Pulmonary artery endothelial cell (primary cell): ENCODE results near the gene CENPX. TPM values are rescaled to one million over a fixed set of nuclear protein-coding genes. Genes with fewer than 3 reads are reported as not detected.

ENCODE experiments used
- DNase-seq: peaks from one replicate; pipeline ENCODE4 v3.0.0-alpha.2; 2011; ENCODE audit warnings: low read depth, low spot score
- total RNA-seq: library from RNA; depleted of rRNA; stranded (reverse); fragments of >200 nt; gene quantifications from 2 replicates; pipeline ENCODE4 v1.2.3, GENCODE V29; 2014

Gene CENPX
- total RNA-seq, 1 donor from 2014 or later, result 40.9 TPM

DNA sequence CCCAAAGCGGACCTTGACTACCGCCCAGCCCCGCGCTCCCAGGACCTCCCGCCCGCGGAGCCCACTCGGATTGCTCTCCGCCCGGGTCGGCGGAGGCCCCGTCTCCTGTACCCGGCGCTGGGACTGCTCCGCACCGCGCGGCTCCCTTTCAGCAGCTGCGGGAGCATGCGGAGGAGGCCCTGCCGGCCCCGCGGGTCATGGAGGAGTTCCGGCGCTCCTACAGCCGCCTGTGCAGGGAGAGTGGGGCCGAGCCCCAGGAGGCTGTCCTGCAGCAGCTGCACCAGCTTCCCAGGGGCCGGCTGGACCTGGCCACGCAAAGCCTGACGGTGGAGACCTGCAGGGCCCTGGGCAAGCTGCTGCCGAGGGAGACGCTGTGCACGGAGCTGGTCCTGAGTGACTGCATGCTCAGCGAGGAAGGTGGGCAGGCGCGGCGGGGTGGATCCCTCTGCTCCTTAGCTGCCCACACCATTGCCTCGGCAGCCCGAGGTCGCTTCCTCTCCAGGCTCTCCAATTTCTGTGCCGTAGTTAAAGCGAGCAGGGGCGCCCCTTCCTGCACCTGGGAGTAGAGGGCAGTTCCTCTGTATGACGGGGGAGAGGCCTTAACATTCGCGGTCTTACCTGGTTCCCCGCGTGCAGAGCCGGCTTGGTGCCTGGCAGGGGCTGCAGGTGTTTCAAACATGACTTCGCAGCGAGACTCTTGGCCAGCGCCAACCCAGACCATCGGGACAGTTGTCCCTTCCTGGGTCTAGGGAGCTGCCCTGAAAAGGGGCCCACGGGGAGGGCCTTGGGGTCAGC, 966 bp upstream of the CENPX start:
- DNase-seq, result no peak

DNA sequence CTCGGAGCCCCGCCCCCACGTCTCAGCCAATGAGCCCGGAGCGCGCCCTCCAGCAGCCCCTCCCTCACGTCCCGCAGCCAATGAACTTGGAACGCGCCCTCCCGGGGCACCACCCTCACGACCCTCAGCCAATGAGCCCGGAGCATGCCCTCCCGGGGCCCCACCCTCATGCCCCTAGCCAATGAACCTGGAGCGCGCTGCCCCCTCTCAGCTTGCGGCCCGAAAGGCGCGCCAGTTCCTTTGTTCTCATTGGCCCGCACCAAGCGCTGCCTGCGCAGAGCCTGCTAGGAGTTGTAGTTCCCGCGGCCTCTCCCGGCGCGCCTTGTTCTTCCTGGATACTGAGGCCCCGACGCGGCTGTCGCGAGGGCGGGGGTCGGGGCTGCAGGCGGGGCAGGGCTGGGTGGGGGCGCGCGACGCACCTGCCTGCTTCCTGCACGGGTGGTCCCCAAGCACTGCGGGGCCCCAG, 336 bp upstream of the CENPX start, which contains the start of gene LRRC45:
TSS of gene LRRC45 (plus strand) at position 325 of the 466 bp plus-strand sequence. CDS start 339 bp downstream, outside the sequence.
- DNase-seq, result peak; percentile 98

DNA sequence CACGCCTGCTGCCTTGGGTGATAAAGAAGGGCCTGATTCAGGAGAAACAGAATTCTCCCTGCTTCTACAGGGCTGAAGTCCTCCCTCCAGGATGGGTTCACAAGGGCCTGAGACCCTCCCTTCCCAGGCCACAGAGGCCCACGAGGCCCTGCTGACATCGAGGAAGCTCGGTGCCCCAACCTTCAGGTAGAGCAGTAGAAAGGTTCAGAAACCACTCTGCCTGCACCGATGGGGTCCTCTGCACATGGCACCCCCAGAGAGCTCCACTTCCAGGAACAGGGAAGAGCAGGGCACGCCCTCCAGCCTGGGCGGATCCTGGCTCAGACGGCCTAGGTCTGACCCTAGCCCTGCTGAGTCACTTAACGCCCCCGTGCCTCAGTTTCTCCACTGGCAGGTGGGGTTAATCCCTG, 773 bp downstream of the CENPX start:
- no peak for DNase-seq

DNA sequence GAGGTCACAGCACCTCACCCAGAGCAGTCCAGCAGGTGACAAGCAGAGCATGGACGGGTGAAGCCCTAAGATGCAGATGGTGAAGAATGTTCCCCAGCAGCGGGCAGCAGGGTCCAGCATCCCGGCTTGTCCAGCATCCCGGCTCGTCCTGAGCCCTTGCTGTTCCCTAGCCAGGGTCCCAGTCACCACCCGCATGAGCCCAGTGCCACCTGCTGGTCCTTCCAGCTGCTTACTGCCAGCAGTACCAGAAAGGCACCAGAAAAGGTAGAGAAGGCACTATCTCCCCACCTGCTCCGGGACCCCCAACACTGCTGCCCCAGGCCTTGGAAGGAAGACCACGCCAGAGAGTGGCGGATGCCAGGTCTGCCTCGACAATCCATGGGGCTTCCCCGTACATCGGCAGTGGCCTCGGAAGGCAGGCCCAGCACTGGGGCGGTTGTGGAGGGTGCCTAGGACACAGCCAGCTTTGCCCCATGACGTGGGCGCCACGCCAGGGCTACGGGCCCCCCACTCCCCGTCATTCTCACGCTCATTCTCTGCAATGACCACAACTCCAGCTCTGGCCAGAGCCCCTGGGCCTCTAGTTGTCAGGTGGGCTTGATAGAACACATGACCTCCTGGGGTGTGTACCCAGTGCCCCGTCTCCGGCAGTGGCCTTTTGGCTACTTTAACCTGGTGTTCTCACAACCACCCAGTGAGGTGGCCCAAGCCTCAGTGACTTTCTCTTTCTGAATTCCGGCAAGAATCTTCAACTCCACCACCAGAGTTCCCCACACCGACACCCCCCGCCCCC, 1.4 kb downstream of the CENPX start:
- DNase-seq, result no peak

DNA sequence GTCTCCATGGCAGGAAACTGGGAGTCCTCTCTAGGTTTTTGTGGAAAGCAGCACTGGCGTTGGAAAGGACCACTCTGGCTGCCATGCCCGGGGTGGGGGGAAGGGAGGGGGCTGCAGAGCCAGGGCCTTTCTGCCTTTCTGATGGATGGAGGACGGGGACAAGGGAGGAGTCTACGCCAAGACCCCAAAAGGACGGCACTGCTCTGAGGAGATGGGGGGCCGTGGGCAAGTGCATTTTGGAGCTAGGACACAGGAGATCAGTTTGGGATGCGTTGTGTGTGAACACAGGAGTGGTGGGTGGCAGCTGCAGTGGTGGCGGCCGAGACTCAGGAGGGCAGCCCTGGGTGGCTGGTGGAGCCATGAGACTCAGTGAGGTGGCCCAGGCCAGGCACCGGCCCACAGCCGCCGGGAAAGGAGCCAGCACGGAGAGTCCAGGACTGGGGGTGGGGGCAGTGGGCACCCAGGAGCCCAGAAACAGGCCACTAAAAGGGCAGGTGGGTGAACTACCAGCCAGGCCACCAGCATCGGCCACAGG, 2.0 kb downstream of the CENPX start:
- DNase-seq, result no peak

DNA sequence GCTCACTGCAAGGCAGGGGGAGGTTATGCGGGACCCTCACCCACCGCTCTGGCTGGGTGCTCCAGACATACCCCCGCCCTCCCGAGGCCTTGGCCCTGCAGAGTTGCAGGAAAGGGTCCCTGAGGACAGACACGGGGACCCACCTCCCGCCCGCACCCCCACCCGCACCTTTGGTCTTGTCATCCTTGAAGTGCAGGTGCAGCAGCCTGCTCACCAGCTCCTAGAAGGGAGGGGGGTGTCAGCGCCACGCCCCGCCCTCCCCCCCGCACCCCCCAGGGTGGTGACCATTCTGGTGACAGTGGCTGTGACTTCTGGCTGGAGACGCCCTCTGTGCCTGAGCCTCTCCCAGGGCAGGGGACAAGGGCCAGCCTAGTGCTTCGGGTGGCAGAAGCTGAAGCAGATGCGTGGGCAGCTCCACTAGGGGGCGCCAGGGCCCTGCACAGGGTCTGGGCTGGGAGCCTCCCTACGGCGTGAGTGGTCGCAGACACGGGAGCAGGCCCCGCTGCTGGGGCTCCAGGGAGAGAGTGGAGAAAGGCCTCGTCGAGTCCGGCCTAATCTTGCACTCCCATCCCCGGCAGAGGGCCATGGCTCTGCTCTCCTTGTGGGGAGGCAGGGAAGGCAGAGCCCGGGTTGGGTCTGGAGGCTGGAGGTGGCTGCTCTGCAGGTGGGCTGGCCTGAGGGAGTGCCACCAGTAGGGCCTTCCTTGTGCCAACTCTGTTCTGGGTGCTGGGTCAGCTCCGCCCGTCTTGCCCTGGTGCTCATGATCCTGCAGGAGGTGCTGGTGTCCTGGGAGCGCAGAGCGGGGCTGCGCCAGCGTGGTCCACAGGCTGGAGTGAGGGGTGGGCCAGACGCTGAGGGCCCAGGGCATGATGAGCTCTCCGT, 2.7 kb downstream of the CENPX start:
- DNase-seq, result no peak

DNA sequence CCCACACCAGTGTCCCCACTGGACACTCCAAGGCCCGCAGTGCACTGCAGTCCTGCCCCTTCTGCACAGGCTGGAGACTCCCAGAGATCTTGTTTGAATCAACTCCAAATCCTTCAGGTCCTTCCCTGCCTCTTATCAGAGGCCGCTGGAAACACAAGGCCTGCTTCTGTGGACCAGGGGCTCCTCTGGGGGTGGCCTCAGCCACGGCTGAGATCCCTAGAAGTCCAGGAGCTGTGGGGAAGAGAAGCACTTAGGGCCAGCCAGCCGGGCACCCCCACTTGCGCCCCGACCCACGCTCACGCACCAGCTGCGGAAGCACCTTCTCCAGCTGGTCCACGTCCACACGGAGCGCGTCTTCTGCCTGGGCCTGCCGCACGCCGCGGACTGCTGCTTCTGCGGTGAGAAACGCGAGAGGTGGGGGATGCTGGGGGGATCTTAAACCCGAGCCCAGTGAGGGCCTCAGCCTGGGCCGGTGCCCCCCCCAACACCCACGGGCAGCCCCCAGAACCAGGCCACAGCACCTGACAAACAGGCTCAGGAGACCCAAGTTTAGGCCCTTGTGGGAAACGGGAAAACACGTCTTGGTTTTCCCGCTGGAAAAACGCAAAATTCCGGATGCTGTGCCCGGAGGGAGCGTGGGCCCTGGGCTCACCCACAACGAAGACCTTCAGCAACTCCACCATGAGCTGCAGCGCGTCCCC, 3.5 kb downstream of the CENPX start:
- DNase-seq, result no peak

DNA sequence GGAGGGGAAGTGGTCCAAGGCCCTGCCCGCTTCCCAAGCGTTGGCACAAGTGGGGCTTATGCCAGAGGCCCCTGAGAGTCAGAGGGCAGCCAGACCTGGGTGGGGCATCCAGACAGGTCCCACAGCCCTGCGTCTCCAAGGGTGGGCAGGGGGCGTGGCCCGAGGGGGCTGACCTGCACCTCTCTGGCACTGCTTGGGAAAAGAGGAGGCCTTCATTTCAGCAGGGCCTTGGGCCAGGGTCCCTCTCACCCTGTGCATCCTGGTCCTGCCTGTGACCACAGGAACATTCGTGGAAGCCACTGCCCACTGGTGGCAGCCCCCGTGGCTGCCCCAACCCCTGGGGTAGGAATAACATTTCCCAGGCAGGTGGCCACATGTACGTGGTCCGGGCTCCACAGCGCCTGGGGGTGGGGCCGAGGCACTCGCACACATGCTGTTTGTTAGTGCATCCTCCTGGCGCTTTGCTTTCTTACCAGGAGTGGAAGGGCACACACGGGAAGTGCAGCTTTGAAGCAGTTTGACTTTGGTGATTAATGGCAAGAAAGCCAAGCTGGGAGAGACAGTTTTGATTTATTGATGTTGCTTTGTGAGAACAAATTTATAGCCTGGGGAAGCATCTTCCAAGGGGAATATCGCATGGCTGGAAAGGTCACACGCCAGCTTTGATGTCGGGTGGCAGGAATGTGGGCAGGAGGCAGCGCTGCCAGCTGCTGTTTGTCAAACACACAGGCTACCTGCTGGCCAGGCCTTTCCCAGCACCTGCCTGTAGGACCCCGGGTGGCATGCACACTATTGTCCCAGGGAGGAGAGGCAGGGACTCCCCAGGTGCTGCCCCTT, 4.3 kb downstream of the CENPX start:
- no peak for DNase-seq

DNA sequence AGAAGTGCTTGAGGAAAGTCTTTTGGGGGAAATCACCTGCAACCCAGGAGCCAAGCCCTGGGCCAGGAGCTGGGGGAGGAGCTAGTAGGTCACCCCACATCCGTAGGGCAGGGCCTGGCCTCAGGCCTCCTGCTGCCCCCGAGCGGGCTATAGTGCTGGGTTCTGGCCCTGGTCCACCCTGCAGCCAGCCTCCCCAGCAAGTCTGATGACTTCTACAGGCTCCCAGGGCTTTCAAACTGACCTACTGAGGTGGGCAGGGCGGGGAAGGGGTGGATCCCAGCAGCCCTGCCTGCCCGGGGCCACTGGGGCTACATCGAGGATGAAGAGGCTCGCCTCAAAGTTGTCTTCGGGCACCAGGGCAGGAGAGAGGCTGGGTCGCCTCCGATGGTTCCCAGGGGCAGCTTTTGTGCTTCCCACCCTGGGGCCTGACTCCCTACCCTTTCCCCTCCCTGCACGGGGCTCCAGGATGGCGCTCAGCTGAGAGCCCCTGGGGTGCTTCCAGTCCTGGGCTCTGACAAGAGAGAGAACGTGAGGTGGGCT, 5.0 kb downstream of the CENPX start:
- no peak for DNase-seq

DNA sequence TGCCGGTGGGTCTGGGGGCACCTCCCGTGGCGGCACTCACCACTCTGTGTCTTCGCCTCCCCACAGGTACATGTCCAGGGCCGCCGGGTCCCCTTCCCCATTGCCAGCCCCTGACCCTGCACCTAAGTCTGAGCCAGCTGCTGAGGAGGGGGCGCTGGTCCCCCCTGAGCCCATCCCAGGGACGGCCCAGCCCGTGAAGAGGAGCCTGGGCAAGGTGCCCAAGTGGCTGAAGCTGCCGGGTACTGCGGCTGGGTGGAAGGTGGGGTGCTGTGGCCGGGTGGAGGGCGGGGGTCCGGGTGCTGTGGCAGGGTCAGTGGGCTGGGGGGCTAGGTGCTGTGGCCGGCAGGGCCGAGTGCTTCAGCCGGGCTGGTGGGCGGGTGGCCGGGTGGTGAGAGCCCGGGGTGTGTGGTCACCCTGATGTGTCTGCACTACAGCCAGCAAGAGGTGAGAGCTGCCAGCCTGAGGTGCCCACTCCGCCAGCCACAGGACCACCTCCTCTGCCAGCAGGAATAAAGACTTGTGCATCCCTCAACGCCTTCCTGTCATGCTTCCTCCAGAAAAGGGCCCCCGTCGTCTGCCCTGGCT, 5.7 kb downstream of the CENPX start:
- no peak for DNase-seq

DNA sequence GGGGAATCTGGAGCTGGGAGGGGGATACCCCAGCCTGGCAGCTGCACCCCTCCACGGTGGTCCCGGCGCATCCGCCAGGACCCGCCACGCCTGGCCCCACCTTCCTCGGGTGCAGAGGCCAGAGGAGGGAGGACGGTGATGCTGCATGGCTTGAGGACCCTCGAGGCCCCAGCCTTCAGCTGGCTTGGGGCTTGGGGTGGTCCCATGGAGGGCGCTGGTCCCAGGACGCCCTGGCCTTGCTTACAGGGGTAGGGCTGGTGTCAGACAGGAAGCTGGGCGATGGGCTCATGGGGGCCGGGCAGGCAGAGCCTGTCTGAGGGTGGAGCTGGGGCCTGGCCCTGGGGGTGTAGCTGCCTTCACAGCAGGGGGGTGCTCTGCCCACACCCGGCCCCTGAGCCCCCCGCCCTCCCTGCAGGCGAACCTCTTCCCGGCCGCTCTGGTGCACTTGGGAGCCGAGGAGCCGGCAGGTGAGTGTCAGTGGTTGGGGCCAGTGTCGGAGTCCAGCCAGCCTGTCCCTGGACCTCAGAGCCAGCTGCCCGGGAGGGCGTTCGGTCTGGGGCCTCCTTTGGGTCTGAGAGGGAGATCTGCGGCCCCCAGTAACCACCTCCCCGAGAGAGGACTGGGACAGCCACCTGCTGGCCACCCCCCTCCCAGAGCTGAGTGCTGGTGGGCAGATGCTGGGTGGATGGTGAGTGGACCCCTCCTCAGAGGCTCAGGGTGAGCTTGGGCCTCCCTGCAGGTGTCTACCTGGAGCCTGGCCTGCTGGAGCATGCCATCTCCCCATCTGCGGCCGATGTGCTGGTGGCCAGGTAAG, 6.4 kb downstream of the CENPX start:
- no peak for DNase-seq

DNA sequence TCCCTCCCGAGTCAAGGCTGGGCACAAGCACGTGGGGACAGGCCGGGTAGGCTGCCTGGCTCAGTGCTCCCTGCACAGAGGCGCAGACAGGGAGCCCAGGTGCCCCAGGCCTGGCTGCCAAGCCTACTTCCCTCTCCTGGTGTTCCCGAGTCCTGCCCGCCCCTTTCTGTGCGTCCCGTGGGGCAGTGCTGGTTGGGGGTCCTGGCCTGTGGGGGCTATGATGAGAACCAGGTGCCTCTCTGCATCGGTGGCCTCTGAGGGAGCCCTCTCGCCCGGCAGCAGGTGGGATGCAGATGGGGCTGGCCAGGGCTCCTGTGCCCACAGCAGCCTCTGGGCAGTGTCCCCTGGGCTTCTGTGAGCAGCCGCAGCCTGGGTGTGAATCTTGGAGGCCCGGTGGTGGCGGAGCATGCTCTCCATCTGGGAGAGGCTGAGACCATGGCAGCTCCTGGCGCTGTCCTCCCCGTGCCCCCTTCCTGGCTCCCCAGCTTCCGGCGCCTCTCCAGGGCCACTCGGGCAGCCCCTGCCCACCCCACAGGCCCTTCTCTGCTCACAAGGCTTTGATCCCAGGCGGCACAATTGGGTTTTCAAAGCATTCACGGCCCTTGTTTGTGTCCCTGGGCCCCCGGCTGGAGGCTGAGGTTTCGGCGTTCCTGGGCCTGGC, 7.2 kb downstream of the CENPX start:
- no peak for DNase-seq

DNA sequence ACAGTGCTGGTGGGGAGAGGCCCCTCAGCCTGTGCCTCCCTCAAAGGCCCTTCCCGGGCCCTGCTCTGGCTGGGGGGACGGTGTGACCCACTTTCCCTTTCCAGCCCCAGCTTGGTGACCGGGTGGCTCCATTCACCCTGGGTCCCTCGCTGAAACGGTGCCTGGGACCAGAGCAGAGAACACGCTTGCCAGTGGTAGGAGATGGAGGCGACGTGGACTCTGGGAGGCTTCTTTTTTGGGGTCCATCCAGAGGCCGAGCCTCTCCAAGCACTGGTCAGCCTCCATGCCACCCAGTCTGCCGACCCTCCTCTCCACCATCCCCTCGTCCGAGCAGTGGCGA, 7.7 kb downstream of the CENPX start:
- DNase-seq, result no peak

DNA sequence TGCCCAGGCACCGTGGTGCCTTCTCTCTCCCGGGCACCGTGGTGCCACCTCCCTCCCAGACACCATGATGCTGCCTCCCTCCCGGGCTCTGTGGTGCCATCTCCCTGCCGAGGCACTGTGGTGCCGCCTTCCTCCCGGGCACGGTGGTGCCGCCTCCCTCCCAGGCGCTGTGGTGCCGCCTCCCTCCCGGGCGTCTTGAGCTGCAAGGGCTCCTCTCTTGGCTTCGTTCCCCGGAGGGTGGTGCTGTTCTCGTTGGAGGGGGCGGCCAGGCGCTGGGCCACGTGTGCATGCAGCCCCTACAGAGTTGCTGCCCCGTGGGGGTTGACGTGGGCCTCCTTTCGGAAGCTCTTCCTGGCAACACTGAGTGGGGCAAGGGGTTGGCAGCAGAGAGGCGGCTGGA, 8.2 kb downstream of the CENPX start:
- DNase-seq, result no peak

DNA sequence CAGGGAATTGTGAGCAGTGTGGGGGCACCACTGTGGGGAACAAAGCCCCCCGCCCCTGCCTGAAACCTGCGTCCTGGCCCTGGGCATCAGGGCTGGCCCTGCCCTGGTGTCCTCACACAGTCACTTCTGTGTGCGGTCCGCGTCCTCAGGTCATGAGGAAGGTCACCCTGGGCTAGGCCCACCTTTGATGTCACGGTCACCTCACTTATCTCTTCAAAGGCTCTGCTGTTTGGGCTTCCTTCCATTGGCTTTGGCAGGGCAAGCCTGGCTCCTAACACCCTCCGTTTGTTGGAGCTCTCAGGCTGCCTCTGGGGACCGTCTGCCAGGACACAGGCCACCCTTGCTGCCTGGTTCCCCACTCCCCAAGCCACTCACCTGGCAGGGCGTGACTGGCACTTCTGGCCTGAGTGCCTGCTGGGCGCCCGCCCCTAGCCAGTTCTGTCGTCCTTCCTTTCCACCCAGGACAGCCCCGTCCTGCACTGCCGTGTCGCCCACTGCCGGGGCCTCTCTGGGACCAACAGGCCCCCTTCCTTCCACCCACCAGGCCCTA, 8.8 kb downstream of the CENPX start:
- DNase-seq, result no peak

DNA sequence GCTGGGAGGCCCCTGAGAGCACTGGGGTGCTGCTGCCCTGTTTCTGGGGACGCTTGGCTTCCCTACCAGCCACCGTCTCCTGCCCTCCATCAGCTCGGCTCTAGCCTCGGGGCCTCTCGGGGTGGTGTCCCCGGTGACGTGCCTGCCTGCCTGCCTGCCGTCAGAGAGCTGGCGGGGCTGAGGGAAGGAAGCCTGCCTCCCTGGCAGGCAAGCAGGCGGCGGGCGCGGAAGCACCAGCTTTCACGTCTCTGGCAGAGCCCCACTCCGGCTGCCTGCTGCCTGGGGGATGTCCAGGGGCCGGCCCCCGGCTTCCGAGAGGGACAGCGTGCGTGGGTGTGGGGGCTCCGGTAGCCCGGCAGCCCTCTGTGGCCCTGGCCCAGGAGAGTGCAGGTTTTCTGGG, 9.3 kb downstream of the CENPX start:
- DNase-seq, result no peak

DNA sequence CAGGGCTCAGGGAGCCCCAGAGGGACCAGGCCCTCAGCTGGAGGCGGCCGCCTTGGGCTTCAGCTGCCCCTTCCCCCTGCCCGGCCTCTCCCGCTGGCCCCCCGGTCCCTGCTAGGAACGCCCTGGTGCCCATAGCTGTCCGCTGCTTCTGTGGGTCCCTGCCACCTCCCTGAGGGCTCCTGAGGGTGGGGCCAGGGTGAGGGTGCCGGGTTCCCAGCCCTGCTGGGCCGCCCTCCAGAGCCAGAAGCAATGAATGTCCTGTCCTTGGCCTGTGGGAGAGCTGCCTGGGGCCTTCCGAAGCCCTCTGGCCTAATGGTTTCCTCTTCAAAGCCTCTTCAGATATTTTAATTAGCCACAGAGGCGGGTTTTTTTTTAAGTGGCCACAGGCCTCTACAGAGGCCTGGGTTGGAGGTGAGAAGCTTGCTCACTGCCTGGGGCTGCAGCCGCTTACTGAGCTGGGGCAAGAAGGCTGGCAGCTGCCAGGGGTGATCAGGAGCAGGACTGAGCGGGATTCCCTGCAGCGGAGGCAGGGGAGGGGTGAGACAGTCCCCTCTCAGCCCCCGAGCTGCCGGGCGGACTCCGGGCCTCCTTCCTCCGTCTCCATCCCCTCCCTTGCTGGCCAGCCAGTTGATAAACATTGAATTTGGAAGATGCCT, 9.9 kb downstream of the CENPX start:
- DNase-seq, result no peak
